ENCODE data around the gene S1PR5.
"Not testable (repeated sequence)": the region's sequence is repeated elsewhere in the genome, so short reads cannot be mapped to it uniquely, and the experiment has no call there.

The S1PR5 gene

DNA sequence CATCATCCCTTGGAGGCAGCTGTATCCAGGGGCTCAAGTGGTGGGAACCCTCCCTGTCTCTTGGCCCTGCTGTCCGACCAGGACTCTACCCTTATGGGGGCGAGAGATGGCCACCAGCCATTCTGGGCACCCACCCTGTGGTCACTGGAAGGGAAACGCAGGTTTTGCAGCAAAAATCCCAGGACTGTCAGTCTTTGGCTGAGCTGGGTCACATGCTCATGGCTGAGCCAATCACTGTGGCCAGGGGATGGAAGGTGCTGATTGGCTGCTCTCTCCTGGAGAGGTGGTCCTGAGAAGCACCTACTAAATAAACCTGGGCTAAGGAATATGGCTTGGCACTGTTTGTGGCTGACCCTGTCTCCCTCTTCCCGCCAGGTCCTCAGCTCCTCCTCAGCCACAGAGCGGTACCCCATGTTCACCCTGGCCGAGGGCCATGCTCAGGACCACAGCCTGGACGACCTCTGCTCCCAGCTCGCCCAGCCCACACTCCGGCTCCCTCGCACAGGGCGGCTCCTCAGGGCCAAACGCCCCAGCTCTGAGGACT lies 35.3 kb upstream of the S1PR5 start:
- no peak for DNase-seq (ENCODE audit: low read depth)
- in situ Hi-C loops (cut with HindIII; ENCODE audit: low sequenced_read_pairs): no loop called here
- TF ChIP-seq, protein P1, sequence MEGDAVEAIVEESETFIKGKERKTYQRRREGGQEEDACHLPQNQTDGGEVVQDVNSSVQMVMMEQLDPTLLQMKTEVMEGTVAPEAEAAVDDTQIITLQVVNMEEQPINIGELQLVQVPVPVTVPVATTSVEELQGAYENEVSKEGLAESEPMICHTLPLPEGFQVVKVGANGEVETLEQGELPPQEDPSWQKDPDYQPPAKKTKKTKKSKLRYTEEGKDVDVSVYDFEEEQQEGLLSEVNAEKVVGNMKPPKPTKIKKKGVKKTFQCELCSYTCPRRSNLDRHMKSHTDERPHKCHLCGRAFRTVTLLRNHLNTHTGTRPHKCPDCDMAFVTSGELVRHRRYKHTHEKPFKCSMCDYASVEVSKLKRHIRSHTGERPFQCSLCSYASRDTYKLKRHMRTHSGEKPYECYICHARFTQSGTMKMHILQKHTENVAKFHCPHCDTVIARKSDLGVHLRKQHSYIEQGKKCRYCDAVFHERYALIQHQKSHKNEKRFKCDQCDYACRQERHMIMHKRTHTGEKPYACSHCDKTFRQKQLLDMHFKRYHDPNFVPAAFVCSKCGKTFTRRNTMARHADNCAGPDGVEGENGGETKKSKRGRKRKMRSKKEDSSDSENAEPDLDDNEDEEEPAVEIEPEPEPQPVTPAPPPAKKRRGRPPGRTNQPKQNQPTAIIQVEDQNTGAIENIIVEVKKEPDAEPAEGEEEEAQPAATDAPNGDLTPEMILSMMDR (IDR thresholded peaks at IDR 0.05; ENCODE audit: low read depth, low read length, missing control alignments): no peak
- no peak overlapping the region for H3K4me3 ChIP-seq (ENCODE audit: low read depth, low read length)

DNA sequence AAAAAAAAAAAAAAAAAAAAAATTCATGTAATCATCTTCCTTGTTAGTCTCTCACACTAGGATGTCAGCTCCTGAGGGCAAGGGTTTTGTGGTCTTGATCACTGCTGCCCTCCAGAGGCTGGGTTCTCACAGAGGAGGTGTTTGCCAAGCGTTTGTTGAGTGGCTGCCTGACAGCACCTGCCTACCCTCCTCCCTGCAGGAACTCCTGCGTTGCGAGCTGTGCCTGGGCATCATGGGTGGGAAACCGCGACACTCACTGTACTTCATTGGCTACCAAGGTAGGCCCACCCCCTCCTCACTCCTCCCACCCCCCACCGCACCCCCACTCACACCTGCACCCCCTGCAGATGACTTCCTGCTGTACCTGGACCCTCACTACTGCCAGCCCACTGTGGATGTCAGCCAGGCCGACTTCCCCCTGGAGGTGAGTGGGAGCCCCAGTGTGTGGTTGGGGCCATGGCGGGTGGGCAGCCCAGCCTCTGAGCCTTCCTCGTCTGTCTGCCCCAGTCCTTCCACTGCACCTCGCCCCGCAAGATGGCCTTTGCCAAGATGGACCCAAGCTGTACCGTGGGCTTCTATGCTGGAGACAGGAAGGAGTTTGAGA lies 34.6 kb upstream of the S1PR5 start:
- H3K4me3 ChIP-seq (ENCODE audit: low read depth, low read length): no peak overlapping the region
- in situ Hi-C loops (cut with HindIII; ENCODE audit: low sequenced_read_pairs): no loop called here

DNA sequence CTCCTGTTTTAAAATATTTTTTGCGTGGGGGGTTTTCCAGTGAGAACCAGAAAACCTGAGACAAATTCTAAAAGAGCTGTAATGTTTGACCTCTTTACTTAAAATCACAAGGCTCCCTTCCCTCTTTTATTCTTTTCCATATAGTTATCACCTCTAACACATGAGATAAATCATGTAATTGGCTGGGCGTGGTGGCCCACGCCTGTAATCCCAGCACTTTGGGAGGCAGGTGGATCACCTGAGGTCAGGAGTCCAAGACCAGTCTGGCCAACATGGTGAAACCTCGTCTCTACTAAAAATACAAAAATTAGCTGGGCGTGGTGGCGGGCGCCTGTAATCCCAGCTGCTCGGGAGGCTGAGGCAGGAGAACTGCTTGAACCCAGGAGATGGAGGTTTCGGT lies 33.8 kb upstream of the S1PR5 start:
- in situ Hi-C loops (cut with HindIII; ENCODE audit: low sequenced_read_pairs); DNase-seq (ENCODE audit: low read depth); H3K4me3 ChIP-seq (ENCODE audit: low read depth, low read length): not testable (repeated sequence)

More for the DNA sequence above, 34.6 kb upstream of the S1PR5 start:
- DNase-seq (ENCODE audit: low read depth): no peak
- TF ChIP-seq, protein P1 (IDR thresholded peaks at IDR 0.05; ENCODE audit: low read depth, low read length, missing control alignments): no peak

DNA sequence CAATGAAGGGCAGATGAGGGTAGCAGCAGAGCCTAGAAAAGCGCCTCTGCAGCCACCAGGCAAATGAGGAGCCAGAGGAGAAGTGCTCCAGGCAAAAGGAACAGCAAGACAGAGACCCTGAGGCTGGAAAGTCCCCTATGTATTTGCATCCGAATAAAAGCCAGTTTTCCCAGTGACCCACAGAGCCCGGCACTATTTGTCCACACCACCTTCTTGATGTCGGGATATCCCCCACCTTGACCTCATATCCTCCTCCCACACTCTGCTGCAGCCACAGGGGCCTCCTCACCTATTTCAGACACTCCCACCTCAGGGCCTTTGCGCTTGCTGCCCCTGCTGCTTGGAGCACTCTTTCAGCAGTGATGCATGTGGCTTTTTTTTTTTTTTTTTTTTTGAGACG lies 33.1 kb upstream of the S1PR5 start:
- no peak overlapping the region for H3K4me3 ChIP-seq (ENCODE audit: low read depth, low read length)
- no peak for DNase-seq (ENCODE audit: low read depth)
- in situ Hi-C loops (cut with HindIII; ENCODE audit: low sequenced_read_pairs): no loop called here
- TF ChIP-seq, protein P1 (IDR thresholded peaks at IDR 0.05; ENCODE audit: low read depth, low read length, missing control alignments): no peak

DNA sequence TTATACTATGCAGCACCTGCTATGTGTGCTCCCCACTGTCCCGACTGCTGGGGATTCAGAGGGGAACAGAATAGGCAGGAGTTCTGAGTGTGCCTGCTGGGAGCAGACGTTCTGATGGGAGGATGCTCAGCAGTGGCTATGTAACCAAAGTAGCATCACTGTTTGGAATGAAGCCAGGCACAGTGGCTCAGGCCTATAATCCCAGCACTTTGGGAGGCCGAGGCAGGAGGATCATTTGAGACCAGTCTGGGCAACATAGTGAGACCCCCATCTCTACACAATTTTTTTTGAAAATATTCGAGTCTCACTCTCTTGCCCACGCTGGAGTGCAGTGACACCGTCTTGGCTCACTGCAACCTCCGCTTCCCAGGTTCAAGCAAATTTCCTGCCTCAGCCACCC lies 32.5 kb upstream of the S1PR5 start:
- in situ Hi-C loops (cut with HindIII; ENCODE audit: low sequenced_read_pairs): no loop called here
- DNase-seq (ENCODE audit: low read depth): no peak
- TF ChIP-seq, protein P1 (IDR thresholded peaks at IDR 0.05; ENCODE audit: low read depth, low read length, missing control alignments): no peak
- no peak overlapping the region for H3K4me3 ChIP-seq (ENCODE audit: low read depth, low read length)

DNA sequence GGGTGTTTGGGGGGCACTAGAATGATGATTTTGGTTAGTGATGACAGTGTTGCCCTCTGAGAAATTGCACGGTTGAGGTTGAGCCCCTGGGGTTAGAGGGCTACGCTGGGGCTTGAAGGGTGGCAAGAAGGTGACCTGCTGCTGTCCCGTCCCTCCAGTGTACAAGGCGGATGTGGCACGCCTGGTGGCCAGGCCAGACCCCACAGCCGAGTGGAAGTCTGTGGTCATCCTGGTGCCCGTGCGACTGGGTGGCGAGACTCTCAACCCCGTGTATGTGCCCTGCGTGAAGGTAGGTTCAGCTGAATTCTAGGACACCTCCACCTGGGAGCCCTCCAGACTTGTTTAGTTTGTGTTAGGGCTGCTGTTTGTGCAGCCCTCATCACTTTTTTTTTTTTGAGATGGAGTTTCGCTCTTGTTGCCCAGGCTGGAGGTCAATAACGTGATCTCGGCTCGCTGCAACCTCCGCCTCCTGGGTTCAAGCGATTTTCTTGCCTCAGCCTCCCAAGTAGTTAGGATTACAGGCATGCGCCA lies 31.6 kb upstream of the S1PR5 start:
- no peak for DNase-seq (ENCODE audit: low read depth)
- TF ChIP-seq, protein P1 (IDR thresholded peaks at IDR 0.05; ENCODE audit: low read depth, low read length, missing control alignments): no peak
- no peak overlapping the region for H3K4me3 ChIP-seq (ENCODE audit: low read depth, low read length)
- in situ Hi-C loops (cut with HindIII; ENCODE audit: low sequenced_read_pairs): no loop called here

DNA sequence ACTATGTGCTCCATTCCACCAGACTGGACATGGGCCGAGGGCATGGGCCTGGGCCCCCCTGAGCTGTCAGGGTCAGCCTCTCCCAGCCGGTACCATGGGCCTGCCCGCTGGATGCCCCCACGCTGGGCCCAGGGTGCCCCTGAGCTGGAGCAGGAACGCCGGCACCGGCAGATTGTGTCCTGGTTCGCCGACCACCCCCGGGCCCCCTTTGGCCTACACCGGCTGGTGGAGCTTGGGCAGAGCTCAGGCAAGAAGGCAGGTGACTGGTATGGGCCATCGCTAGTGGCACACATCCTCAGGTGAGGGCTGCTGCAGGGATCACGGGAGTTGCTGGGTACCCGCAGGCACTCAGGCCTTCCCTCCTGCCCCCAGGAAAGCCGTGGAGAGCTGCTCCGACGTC lies 29.6 kb upstream of the S1PR5 start:
- no peak for DNase-seq (ENCODE audit: low read depth)
- in situ Hi-C loops (cut with HindIII; ENCODE audit: low sequenced_read_pairs): no loop called here
- H3K4me3 ChIP-seq (ENCODE audit: low read depth, low read length): no peak overlapping the region
- TF ChIP-seq, protein P1 (IDR thresholded peaks at IDR 0.05; ENCODE audit: low read depth, low read length, missing control alignments): no peak

Data from astrocyte of the cerebellum (primary cell).